Measurements from ENCODE around the gene GNAT2. TPM values are rescaled to one million over a fixed set of nuclear protein-coding genes. Genes with fewer than 3 reads are reported as not detected.
A peak's percentile ranks its signal among the peaks of the same experiment; 100 is the strongest.
"Not testable (repeated sequence)": the region's sequence is repeated elsewhere in the genome, so short reads cannot be mapped to it uniquely, and the experiment has no call there.

Gene GNAT2
- total and polyA plus RNA-seq, 10 donors: 0.08 to 0.92 (median 0.59) TPM; not detected in 7

DNA sequence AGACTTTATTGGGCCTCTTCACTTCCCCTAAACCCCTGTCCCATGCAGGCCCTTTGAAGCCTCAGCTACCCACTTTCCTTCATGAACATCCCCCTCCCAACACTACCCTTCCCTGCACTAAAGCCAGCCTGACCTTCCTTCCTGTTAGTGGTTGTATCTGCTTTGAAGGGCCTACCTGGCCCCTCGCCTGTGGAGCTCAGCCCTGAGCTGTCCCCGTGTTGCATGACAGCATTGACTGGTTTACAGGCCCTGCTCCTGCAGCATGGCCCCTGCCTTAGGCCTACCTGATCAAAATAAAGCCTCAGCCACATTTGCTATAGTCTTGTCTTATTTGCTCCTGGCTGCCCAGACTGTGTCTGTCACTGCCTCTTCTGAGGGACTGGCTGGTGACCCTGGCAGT lies 42.0 kb upstream of the GNAT2 start:
- Histone ChIP-seq H3K36me3 (peaks cover 0 to 54% (median 15%) of the 10 kb centered on the region in 6 donors), H3K4me1 (peaks cover 0 to 32% (median 11%) of the 10 kb centered on the region in 6 donors), H3K9me3 (no peaks in the 10 kb centered on the region), H3K27me3 (replicated peaks in 1 of 7) (no peaks in the 10 kb centered on the region), H3K4me3 (no peak overlapping the region), H3K27ac (peak overlapping the region in 2 of 8 donors; percentile 0 to 6)
- TF ChIP-seq POLR2A (IDR thresholded peaks at IDR 0.05) (no peak), POLR2AphosphoS5 (IDR thresholded peaks at IDR 0.05) (no peak)
- TF ChIP-seq, protein P1, sequence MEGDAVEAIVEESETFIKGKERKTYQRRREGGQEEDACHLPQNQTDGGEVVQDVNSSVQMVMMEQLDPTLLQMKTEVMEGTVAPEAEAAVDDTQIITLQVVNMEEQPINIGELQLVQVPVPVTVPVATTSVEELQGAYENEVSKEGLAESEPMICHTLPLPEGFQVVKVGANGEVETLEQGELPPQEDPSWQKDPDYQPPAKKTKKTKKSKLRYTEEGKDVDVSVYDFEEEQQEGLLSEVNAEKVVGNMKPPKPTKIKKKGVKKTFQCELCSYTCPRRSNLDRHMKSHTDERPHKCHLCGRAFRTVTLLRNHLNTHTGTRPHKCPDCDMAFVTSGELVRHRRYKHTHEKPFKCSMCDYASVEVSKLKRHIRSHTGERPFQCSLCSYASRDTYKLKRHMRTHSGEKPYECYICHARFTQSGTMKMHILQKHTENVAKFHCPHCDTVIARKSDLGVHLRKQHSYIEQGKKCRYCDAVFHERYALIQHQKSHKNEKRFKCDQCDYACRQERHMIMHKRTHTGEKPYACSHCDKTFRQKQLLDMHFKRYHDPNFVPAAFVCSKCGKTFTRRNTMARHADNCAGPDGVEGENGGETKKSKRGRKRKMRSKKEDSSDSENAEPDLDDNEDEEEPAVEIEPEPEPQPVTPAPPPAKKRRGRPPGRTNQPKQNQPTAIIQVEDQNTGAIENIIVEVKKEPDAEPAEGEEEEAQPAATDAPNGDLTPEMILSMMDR (IDR thresholded peaks at IDR 0.05 in 8 of 11, conservative IDR thresholded peaks at IDR 0.05 in 3 of 11): no peak
- WGBS, 5 donors: 59 to 80% (median 70%) methylated on average over 2 of the region's 2 CpGs
- intact Hi-C loops (cut with DNase I; ENCODE audit: low total_unique reads): no loop called here
- DNase-seq: no peak

DNA sequence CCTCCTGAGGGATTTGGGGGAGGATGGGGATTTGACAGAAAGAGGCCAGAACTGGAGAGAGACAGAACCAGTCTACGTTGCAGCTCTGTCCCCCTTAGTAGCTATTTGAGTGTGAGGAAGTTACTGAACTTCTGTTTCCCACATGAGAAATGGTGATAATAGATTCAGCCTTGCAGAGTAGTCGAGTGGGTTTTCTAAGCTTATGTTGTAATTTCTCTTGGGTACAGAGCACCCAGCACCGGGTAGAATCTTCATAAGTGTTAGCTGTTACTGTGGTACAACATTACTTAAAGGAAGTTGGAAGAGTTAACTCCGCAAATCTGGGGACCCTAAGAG lies 41.2 kb upstream of the GNAT2 start:
- H3K4me1 ChIP-seq: peaks cover 0 to 34% (median 17%) of the 10 kb centered on the region in 6 donors
- intact Hi-C loops (cut with DNase I; ENCODE audit: low total_unique reads): not testable (repeated sequence)

DNA sequence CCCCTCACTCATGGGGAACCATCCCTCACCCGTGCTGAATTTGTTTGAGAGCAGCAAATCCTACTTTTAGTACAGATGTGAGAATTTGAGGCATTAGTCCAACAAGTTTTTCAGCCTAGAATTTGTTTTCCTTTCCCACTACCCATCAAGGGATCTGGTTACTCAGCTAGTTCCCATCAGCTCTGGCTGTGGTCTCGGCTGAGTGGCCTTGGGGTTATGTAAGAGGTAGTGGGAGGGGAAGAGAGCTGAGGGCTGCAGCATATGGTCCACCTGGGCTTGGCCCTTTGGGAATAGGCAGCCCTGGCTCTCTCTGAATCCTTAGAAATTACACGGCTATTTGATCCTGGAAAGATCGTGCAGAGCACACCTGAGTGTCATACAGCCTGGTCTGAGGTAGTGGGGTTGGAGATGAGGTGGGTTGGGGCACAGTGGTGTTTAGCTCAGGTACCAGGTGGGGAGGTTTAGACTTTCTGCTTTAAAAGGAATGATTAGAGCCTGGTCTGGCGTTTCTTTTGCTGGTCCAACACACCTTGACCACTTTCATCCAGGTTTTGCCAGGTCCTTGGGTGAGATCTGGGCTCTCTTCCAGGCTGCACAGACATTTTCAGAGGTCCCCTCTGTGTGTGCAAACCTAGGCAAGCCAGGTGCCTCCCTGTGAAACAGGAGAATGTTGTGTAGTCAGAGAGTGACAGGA lies 40.7 kb upstream of the GNAT2 start:
- Histone ChIP-seq H3K27me3 (replicated peaks in 1 of 7) (no peaks in the 10 kb centered on the region), H3K4me1 (peaks cover 0 to 39% (median 22%) of the 10 kb centered on the region in 6 donors), H3K4me3 (no peak overlapping the region), H3K27ac (peak overlapping the region in 2 of 8 donors; percentile 35 to 48), H3K36me3 (peaks cover 0 to 49% (median 15%) of the 10 kb centered on the region in 6 donors), H3K9me3 (no peaks in the 10 kb centered on the region)
- intact Hi-C loops (cut with DNase I; ENCODE audit: low total_unique reads): no loop called here
- TF ChIP-seq POLR2A (IDR thresholded peaks at IDR 0.05) (no peak), POLR2AphosphoS5 (IDR thresholded peaks at IDR 0.05) (no peak)
- TF ChIP-seq, protein P1 (IDR thresholded peaks at IDR 0.05 in 8 of 11, conservative IDR thresholded peaks at IDR 0.05 in 3 of 11): no peak
- WGBS, 5 donors: 75 to 82% (median 78%) methylated on average over 5 of the region's 5 CpGs
- DNase-seq: no peak

More for the DNA sequence above, 41.2 kb upstream of the GNAT2 start:
- Histone ChIP-seq H3K36me3 (peaks cover 0 to 54% (median 15%) of the 10 kb centered on the region in 6 donors), H3K27ac (peak overlapping the region in 2 of 8 donors; percentile 35 to 48)
- not testable (repeated sequence) for DNase-seq; H3K9me3 ChIP-seq; H3K4me3 ChIP-seq; H3K27me3 ChIP-seq (replicated peaks in 1 of 7)
- WGBS, 5 donors: 35 to 72% (median 44%) methylated on average over 3 to 4 of the region's 4 CpGs

DNA sequence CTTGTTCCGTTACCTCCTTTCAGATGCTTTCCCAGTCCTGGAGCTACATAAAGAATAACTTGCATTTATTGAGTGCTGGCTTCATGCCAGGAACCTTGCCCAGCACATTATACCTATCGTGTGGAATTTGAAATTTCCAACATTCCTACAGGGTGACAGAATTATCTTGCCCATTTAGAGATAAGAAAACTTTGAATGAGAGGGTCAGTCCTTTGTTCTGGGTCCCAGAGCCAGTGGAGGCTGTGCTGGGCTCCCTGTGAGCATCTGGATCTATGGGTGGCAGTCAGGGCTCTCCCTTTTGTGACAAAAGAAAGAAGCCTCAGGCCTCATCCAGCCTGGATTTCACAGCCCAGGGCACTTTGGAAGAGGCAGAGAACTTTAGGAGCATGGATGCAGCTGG lies 39.7 kb upstream of the GNAT2 start:
- intact Hi-C loops (cut with DNase I; ENCODE audit: low total_unique reads): no loop called here
- DNase-seq: no peak
- H3K27ac ChIP-seq: no peak overlapping the region
- 75 to 87% (median 81%) methylated on average over 2 of the region's 2 CpGs for whole genome bisulfite sequencing, 5 donors
- peaks cover 0 to 47% (median 15%) of the 10 kb centered on the region in 6 donors for H3K36me3 ChIP-seq
- H3K4me1 ChIP-seq: peaks cover 0 to 44% (median 26%) of the 10 kb centered on the region in 6 donors
- H3K4me3 ChIP-seq: no peak overlapping the region
- no peak for TF ChIP-seq POLR2A (IDR thresholded peaks at IDR 0.05)
- TF ChIP-seq, protein P1 (IDR thresholded peaks at IDR 0.05 in 8 of 11, conservative IDR thresholded peaks at IDR 0.05 in 3 of 11): no peak
- TF ChIP-seq POLR2AphosphoS5 (IDR thresholded peaks at IDR 0.05): no peak
- H3K27me3 ChIP-seq (replicated peaks in 1 of 7): no peaks in the 10 kb centered on the region
- no peaks in the 10 kb centered on the region for H3K9me3 ChIP-seq
